Activated CD4-positive, CD25-positive, alpha-beta regulatory T cell treated with anti-CD3 and anti-CD28 coated beads, Interleukin-2, amount 50 U/mL, for 16 hours (primary cell): Measurements from ENCODE around the gene MRPS7.
"Not testable (repeated sequence)": the region's sequence is repeated elsewhere in the genome, so short reads cannot be mapped to it uniquely, and the experiment has no call there.

Experiments used
- DNase-seq: peaks from one replicate; pipeline ENCODE4 v3.0.0-alpha.2; 2020; ENCODE audit warnings: low read depth, low spot score

The MRPS7 gene

GRCh38 chr17:75244133-75244866, 17.4 kb upstream of the MRPS7 start:
- DNase-seq, result no peak

DNA sequence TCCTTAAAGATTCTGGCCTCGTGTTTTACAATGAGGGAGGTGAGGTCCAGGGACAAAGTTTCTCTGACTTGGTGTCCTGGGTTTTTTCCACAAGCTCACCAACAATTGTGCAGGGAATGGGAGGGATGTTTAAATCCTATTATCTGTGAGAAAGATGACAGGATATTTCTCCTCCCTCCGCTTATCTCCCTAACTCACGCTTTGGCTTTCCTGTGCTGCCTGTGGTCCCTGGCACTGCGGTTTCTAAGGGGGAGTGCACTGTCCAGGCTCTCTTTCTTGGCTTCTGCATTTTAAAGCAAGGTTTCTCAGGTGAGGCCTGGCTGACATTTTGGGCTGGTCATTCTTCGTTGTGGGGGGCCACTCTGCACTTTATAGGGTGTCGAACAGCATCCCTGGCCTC, 16.7 kb upstream of the MRPS7 start:
- DNase-seq, result no peak

- no peak for DNase-seq
These were observed 15.3 kb upstream of the MRPS7 start for GRCh38 chr17:75246404-75246803.

GRCh38 chr17:75249564-75249963, 12.1 kb upstream of the MRPS7 start:
- DNase-seq, result no peak

DNA sequence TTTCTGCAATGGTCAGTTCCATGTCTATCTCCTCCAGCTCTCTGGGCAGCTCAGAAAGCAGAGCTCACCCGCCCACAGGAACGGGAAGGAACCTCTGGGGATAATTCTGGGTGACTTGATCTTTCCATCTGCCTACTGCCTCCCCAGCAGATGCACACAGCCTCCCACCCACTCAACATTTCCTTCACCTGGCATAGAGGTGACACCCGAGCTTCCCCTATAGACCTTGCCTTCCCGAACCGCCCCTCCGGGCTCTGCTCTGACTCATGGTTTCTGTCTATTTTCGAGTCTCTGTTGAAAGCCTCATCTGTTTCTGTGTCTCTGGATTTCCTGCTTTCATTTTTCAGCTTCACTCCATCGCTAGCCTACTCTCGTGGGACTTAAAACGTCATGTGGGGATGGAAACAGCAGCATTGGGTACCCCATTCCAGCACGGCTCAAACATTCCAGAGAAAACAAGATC, 11.6 kb upstream of the MRPS7 start:
- DNase-seq, result peak; percentile 53

GRCh38 chr17:75252039-75252816, 9.5 kb upstream of the MRPS7 start:
- no peak for DNase-seq

DNA sequence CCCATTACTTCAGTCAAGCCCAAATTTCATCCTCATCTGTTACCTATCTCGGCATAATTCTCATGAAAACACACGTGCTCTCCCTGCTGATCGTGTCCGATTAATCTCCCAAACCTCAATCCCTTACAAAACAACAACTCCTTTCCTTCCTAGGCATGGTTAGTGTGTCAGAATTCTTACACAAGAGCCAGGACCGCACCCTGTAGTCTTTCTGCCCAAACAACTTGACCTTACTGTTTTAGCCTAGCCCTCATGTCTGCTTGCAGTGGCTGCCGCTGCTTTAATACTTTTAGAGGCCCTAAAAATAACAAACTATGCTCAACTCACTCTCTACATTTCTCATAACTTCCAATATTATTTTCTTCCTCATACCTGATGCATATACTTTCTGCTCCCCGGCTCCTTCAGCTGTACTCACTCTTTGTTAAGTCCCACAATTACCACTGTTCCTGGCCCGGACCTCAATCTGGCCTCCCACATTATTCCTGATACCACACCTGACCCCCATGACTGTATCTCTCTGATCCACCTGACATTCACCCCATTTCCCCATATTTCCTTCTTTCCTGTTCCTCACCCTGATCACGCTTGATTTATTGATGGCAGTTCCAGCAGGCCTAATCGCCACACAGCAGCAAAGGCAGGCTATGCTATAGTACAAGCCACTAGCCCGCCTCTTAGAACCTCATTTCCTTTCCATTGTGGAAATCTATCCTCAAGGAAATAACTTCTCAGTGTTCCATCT, 5.6 kb upstream of the MRPS7 start:
- not testable (repeated sequence) for DNase-seq

- DNase-seq, result not testable (repeated sequence)
These were observed 4.5 kb upstream of the MRPS7 start for GRCh38 chr17:75257228-75257627.

DNA sequence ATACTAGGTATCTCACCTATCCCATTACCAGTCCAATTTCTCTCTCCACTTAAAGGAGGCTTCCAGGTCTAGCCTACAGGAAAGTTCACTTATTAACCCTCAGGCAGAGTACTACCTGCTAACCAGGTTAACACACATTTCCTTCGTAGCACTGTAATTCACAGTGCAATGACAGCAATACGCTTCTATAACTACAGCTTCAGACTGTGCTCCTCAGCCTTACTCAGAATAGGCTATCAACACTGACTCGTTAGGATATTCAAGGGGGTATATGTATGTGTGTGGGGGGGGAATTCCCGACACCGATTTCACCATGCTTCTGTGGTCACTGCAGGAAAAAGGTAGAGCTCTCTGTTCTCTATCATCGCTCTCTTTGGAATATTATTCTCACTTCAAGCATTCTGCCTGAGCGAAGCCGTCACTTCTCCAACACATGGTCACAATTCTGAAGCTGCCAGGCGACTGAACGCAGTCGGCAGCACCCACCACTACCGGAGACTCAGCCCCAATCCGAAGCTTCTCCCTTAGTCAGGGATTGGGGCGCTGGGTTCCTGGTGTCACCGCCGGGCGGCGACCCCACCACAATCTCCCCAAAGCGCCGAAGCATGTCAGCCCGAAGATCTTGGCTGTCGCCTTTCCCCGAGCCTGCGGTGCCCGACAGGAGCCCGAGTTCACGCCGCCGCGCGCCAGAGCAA, 891 bp upstream of the MRPS7 start:
- no peak for DNase-seq

DNA sequence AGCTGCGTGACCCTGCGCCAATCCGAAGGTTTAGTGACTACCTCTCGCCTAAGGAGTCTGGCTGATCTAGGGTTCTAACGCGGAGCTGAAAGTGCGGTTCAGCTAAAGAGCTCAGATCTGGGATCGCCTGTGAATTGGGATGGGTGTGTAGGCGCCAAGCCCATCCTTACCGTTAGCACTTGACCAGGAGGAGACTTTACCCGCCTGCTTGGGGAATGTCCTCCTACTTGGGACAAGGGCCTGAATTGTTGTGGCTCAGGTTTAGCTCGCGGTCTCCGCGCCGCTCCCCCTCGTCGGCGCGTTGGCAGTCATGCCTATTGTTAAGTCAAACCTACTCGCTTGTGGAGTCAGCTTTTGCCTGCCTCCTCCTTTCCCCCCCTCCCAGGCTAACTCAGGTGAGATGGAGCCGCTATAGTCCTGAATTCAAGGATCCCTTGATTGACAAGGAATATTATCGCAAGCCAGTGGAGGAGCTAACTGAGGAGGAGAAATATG, 480 bp downstream of the MRPS7 start:
- DNase-seq, result no peak

DNA sequence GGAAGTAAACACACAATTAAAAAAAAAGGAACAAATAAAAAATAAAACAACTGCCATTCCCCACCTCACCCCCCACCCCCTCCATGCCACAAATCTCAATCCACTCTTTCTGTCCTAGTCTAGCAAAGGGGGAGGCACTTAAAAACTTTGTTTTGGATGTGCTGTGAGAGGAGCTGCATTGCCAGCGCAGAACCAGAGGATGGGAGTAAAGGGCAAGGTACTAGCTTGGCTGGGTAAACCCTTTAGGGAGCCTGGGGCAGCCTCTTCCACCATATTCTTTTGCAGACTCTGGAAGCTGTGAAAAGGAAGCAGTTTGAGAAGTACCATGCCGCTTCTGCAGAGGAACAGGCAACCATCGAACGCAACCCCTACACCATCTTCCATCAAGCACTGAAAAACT, 1.4 kb downstream of the MRPS7 start:
- DNase-seq, result no peak

DNA sequence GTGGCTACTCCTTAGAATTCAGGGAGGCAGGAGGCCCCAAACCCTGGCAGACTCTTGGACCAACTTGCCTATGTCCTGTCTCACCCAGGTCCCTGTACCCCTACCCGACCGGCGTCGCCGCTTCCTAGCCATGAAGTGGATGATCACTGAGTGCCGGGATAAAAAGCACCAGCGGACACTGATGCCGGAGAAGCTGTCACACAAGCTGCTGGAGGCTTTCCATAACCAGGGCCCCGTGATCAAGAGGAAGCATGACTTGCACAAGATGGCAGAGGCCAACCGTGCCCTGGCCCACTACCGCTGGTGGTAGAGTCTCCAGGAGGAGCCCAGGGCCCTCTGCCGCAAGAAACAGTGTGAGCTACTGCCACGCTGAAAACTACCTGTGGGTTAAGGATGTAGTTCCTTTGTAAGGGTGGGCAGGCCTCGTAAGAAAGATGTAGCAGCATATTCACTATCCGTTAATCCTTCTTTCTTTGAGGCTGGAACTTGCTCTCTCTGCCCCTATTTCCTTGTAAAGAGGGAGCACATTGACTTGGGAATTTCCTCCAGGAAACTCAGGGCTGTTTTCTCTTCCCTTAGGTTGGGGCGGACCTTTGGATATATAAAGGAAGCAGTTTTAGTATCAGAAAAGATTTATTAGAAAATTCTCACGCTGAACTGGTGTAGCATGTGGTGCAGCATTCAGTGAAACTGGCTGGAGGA, 4.1 kb downstream of the MRPS7 start:
- no peak for DNase-seq

DNA sequence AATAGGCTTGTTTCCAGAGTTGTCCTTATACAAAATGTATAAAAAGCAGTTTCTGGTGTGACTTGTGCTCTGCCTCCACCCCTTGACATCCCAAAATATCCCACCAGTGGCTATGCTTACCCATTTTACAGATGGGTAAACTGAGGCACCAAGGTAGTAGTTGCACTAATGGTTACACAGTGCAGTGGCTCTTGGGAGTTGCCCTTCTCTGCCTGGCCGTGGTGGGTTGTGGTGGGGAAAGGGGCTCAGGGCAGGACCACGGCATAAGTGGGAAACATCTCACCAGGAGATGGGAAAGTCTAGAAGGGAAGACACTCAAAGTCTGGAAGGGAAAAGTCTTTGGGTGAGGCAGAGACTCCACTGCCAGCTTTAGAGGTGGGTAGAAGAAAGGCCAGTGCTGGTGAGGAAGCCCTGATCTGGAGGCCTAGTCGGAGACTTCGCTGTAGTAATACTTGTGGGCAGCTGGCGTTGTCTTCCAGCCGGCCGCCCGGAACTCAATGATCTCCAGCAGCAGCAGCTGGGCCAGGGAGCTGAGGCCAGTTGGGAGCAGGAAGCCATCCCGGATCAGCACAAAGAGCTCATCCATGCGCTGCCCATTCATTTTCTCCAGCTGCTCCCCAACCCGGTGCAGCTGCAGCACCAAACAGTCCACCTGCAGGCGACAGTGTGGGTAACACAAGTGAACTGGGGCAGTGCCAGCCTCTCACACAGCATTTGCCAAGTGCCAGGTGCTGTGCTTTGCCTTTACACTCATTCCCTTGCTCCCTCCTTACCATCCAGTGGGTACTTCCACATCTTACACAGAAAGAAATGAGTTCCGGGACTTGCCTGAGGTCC, 4.9 kb downstream of the MRPS7 start:
- DNase-seq, result no peak

DNA sequence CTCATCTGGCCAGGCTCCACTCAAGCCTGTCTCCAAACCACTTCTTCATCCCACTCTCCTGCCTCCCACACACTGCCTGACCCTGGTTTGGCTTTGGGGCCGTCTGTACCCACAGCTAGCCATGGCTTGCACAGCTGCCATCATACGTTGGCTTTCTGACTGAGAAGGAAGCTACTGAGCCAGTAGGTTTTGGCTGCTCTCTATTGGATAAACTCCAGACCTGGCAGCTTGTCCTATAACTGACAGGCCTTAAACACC, 5.4 kb downstream of the MRPS7 start:
- DNase-seq, result no peak

- no peak for DNase-seq
These were observed 5.9 kb downstream of the MRPS7 start for GRCh38 chr17:75267411-75268232.

GRCh38 chr17:75269844-75270217, 8.2 kb downstream of the MRPS7 start:
- no peak for DNase-seq

DNA sequence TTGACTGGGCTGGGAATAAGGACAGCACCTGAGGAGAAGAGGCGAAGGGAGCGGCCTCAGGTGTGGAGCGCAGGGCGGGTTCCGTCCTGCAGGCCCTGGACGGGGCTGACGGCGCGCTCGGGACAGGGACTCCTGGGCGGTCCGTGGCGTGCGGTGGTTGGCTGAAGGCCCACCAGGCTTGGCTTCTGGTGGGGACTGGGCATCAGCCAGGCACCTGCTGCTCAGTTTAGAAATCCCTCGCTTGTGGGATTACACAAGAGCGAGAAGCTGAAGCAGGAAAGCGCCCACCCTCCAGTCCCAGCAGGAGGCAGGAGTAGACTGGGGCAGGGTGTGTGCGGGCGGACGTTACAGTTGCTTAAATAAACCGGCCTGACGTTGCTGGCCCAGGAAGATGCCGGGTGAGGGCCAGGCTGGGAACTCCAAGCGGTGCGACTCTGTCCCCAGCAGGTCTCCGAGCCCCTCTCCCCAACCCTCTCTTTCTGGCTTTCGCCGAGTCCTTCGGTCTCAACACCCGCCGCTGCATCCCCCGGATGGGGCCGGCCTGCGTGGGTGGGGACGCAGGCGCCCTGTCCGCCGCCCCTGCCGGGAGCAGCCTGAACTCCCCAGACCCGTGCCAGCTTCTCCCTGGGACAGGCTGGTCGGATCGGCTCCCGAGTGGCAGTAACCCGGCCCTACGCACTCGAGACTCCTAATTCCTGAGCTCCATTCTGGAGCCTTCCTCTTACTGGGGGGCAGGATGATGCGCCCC, 8.7 kb downstream of the MRPS7 start:
- DNase-seq, result no peak

DNA sequence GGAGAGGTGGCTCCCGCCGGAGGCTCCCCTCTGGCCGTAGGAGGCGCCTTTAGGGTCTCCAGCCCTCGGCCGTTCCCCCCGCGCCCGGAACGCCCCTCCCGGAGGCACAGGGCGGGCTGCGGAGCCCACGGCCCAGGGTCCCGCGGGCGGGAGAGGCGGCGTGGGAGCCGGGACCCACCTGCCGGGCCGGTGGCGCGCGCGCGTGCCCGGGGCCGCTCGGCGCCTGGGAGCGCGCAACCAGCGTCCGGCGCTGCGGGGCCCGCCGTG, 9.2 kb downstream of the MRPS7 start, which contains the start of gene MIF4GD:
TSS of gene MIF4GD (minus strand) at position 266 of the 267 bp plus-strand sequence. CDS start 1,036 bp downstream, outside the sequence.
- no peak for DNase-seq
